ENCODE data around the gene VAPA.
"Not testable (repeated sequence)": the region's sequence is repeated elsewhere in the genome, so short reads cannot be mapped to it uniquely, and the experiment has no call there.

Gene VAPA

DNA sequence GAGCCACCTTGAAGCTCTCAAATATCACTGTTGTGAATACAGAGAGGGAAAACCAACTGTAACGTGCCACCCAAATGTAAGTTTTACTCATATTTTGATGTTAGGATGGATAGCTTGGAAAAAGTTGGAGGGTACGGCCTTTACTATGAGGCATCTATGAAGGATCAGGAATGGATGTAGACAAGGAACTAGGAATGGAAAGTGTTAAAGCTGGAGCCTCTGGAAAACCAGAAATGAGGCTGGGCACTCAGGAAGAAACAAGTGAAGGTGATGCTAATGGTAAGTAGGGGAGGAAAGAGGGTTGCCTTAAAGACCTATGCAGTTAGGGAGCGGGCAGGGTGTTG lies 27.8 kb upstream of the VAPA start:
- DNase-seq, result no peak

DNA sequence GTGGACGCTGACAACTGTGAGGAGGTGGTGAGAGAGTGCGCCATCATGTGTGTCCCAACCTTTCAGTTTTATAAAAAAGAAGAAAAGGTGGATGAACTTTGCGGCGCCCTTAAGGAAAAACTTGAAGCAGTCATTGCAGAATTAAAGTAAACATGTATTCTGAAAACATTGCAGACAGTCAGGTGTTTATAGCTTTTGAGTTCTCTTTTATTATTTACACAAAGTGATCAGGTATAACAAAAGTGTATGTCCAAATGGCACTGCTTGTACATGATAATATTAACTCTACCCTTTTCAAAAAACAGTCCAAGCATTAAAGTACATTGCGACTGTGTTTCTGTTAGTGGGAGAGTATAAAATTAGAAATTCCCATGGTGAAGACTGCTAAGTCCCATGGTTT lies 25.8 kb upstream of the VAPA start:
- DNase-seq, result no peak

DNA sequence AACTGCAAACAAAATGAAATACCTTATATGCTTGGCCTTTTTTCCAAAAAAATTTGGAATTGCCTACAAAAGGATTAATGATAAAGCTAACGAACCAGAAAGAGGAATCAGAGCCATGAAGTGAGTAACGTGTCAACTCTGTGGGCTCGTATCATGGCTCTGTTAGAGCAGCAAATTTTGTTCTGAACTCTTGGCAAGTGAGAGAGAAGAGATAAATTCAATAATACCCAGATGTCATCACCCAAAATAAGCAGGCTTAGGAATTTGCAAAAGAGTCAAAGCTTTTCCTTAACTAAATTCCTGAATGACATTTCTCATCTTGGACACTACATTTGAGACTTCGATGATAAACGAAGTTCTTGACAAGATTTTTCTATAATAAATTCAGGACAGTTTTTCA lies 23.6 kb upstream of the VAPA start:
- DNase-seq, result no peak

DNA sequence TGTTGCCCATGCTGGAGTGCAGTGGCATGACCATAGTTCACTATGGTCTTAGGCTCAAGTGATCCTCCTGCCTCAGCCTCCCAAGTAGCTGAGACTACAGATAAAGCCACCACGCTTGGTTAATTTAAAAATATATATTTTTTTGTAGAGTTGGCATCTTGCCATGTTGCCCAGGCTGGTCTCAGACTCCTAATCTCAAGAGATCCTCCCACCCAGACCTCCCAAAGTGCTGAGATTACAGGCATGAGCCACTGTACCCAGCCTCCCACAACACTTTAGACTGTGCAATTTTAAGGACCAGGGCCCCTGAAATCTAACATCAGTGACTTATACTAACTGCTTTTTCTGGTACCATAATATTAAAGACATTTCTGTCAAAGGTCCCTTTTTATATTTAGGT lies 22.9 kb upstream of the VAPA start:
- no peak for DNase-seq

DNA sequence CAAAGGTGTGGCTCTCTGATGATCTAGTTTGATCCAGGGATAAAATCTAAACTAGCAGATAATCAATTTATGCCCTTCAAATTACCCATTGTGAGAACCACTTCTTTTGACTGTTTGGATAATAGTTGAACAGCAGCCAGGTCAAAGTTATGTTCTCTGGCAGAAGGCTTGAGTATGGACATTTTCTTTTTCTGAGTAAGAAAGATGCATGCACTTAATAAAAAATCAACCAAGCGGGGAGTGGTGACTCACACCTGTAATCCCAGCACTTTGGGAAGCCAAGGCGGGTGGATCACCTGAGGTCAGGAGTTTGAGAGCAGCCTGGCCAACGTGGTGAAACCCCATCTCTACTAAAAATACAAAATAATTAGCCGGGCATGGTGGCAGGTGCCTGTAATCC lies 22.3 kb upstream of the VAPA start:
- DNase-seq, result not testable (repeated sequence)

DNA sequence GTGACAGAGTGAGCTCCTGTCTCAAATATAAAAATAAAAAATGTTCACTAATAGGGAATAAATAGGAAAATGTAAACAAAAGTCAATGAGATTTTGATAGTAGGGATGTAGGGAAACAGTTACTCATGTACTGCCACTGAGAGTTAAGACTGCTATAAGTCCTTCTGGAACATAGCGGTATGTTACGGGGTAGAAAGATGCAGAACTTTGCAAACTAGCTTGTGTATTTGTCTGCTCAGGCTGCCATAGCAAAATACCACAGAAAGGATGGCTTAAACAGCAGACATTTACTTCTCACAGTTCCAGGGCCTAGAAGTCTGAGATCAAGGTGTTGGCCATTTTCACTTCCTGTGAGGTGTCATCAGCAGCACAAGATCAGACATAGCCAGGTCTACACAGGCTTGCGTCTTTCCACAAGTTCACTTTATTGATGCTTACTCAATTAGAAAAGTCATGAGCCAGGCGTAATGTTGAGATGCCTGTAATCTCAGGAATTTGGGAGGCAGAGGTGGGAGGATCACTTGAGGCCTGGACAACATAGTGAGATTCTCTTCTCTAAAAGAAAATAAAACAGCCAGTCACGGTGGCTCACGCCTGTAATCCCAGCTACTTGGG lies 19.3 kb upstream of the VAPA start:
- no peak for DNase-seq

DNA sequence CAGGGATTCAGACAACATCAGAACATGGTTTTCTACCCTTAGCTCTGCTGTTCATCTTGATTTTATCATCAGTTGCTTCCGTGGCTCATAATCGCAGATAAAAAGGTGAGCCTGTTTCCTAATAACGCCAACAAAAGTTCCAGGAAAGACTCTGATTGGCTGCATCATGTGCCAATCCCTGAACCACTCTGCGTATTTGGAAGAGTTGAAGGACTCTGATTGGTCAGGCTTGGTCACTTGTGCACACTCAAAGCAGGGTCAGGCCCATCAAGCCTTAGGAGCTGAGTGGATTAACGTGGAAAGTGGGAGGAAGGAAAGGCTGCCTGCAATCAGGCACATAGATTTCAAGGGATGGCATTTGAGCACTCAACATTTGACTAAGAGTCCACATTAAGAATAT lies 16.7 kb upstream of the VAPA start:
- no peak for DNase-seq

DNA sequence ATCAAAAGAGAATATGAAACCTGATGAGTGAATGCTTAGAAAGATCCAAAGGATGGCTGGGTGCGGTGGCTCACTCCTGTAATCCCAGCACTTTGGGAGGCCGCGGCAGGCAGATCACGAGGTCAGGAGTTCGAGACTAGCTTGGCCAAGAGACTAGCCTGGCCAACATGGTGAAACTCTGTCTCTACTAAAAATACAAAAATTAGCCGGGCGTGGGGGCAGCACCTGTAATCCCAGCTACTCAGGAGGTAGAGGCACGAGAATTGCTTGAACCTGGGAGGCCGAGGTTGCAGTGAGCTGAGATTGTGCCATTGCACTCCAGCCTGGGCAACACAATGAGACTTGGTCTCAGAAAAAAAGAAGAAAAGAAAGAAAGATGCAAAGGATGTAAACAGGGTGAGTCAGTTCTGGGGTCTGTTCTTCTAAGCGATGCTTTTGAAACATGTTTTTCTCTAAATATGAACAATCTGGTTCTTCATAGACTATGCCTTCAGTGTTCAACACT lies 16.0 kb upstream of the VAPA start:
- DNase-seq, result not testable (repeated sequence)

DNA sequence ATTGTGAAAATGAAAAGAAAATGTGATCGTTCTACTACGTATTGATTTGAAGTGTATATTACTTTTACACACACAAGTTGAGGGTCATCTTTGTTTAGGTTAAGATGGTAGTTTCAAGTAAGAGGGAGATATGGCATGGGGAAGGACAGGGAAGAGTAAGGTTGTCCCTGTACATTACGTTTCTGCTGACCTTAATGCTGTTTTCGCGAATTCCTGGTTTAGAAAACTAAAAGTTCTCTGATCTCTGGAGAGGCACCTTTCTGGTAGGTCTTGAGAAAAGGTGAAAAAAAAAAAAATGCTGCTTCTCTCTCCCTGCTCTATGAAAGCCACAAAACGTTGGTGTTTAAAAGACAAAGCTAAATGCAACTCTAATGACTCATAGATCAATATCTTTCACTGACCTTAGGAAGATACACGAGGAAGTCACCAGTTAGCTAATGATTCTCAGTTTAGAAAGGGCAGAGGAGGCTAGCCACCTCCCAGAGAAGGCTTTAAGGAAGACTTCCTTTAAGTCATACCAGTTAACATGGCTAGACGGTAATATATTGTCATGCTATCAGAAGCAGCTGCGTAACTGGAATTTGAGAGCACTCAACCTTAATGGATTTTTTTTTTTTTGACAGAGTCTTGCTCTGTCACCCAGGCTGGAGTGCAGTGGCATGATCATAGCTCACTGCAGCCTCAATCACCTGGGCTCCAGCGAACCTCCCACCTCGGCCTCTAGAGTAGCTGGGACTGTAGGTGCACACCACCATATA lies 14.8 kb upstream of the VAPA start:
- DNase-seq, result no peak

DNA sequence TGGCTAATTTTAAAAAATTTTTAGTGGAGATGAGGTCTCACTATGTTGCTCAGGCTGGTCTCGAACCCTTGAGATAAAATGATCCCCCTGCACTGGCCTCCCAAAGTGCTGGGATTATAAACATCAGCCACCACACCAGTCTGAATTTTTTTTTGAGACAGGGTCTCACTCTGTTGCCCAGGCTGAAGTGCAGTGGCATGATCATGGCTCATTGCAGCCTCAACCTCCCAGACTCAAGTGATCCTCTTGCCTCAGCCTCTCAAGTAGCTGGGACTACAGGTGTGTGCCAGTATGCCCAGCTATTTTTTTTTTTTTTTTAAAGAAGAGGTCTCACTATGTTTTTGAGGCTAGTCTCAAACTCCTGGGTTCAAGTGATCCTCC lies 14.3 kb upstream of the VAPA start:
- DNase-seq, result not testable (repeated sequence)

DNA sequence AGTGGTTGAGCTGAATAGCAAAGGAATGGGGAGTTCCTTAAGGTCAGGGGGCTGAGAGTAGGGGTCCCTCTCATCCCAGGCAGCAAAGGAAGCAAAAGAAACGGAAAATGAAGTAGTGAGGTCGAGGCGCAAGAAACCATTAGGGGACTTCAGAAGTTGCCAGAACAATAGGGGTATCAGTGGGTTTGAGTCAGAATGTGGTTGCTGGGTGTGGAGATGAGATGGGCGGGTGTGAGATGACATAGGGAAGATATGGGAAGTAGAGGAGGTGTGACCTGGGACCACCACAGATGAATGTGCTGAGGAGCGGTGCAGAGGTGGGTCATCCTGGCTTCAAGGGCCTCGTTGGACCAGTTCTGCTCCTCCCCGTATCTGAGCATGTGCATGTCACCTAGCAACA lies 13.1 kb upstream of the VAPA start:
- no peak for DNase-seq

DNA sequence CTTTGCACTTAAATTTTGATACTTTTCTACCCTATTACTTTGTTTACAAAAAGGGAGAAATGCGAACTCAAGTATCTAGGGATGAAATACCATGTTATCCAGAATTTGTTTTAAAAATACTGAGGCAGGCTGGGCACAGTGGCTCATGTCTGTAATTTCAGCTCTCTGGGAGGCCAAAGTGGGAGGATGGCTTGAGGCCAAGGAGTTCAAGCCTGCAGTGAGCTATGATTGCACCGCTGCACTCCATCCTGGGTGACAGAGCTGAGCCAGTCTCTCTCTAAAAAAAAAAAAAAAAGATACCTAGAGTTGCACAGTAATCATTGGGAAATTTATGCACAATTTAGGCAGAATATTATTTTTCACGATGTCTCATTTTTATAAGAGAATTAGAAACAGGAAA lies 12.4 kb upstream of the VAPA start:
- no peak for DNase-seq

DNA sequence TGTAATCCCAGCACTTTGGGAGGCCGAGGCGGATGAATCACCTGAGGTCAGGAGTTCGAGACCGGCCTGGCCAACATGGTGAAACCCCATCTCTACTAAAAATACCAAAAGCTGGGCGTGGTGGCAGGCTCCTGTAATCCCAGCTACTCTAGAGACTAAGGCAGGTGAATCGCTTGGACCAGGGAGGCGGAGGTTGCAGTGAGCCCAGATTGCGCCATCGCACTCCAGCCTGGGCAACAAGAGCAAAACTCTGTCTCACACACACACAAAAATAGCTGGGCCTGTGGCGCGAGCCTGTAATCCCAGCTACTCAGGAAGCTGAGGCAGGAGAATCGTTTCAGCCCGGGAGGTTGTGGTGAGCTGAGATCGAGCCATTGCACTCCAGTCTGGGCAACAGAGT lies 11.6 kb upstream of the VAPA start:
- DNase-seq, result not testable (repeated sequence)

DNA sequence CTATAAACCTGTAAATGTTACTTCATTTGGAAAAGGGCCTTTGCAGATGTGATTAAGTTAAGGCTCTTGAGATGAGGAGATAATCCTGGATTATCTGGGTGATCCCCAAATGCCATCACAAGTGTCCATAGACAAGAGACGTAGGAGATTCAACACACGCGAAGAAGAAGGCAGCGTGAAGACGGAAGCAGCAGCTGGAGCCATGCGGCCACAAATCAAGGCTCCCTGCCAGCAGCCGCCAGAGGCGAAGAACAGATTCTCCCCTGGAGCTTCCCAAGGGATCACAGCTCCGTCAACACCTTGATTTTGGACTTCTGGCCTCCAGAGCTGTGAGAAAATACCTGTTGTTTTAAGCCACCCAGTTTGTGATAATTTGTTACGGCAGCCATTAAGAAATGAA lies 11.0 kb upstream of the VAPA start:
- no peak for DNase-seq

DNA sequence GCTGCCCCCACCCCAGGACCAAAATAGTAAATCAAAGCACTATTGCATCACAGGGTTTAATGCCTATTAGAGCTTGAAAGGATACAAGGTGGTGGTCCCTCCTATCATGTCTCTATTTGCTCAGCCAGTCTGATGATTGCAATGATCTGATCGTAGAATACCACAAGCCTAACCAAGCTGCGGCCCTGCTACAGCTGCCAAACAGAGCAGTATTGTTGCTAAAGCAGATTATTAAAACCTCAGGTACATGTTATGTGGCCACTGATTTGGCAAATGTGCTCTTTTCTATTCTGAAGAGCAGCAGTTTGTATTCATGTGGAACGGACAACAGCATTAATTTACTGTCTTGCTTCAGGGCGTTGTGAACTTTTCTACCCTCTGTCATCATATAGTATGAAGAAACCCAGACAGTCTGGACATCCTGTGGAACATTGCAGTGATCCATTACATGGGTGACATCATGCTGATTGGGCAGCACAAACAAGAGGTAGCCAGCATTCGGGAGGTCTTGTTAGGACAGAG lies 8.4 kb upstream of the VAPA start:
- DNase-seq, result no peak

DNA sequence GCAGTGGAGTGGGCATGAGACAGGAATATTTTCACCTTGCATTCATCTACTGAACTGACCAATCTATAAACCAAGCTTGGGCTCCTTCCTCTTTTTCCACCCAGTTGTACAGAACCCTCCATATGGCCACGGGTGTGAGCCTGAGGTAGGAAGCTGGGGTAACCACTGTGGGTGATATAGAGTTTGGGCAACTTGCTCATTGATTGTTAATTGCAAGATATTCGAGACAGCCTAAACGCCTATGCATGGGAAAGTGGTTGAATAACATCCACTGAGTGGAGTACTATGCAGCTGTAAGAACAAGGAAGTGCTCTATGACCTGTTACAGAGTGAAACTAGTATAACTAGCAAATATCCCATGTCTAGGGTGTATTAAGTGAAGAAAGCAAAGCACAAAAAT lies 7.3 kb upstream of the VAPA start:
- no peak for DNase-seq

DNA sequence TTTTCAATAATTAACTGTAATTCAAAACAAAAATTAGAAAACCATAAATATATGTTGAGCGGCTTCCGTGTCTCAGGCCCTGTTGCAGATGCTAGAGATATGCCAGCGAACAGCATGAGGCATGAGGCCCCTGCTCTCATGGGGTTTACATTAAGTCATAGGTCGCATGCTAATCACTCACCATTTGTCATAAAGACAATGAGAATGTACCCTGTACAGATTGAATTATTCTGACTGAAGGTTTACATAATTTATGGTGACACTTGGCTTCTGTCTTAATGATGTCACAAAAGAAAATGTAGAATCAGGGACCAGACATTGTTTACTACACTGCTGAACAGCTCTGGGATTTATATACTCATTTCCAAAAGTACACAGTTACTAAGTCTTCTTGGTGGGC lies 5.9 kb upstream of the VAPA start:
- DNase-seq, result no peak

DNA sequence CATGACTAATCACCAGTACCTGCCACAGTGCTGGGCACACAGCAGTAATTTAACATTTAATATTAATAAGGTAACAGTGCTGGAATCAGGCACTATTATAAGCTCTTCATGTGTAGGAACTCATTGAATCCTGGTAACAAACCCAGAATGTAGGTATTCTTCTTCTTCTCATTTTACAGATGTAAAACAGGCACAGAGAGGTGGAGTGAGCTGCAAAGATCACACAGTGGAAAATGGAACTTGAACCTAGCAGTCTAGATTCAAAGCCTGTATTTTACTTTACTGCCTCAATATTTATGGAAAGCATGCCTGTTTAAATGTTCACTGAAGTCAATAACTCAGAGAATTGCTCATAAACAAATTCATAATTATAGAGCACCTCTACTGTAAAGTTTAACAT lies 3.7 kb upstream of the VAPA start:
- no peak for DNase-seq

DNA sequence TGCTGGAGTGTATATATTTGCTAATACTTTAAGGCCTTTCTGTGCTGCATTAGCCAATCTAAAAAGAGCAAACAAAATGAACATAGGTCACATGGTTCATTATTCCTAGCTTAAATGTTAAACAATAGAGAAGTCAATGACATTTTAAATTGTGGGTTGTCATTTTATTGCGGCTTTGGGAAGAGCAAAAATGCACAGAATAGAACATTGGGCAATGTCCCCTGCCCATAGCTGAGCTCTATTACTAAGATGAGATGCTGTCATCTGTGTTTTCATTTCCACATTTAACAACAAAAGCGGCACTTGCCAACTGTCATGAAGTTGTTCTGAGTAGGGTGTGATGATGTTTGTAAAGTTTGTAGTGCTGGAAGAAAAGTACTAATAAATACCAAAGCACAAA lies 3.2 kb upstream of the VAPA start:
- DNase-seq, result no peak

DNA sequence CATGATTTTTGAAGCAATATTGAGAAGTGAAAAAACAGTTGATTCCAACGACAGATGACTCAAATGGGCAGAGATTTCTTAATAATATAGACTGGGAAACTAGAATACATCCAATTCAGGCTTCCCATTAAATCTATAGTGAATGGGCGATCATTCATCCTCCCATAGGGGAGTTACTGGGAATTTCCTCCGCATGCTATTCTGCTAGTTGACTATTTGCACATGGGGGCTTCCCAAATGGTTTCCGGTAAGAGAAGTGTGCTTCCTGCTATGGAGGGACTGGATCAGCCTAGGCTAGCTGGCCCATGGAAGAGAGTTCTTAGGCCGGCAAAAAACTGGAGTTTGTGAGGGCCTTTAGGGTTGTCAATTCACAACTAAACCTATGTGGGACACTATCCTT lies 2.6 kb upstream of the VAPA start:
- no peak for DNase-seq

DNA sequence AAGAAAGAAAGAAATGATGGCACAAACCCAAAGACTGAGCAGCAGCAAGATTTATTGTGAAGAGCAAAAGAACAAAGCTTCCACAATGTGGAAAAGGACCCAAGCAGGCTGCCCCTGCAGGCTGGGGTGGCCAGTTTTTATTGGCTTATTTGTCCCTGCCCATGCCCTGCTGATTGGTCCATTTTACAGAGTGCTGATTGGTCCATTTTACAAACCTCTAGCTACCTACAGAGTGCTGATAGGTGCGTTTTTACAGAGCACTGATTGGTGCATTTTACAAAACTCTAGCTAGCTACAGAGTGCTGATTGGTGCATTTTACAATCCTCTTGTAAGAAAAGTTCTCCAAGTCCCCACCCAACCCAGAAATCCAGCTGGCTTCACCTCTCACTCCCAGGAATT lies 1.5 kb upstream of the VAPA start:
- not testable (repeated sequence) for DNase-seq

DNA sequence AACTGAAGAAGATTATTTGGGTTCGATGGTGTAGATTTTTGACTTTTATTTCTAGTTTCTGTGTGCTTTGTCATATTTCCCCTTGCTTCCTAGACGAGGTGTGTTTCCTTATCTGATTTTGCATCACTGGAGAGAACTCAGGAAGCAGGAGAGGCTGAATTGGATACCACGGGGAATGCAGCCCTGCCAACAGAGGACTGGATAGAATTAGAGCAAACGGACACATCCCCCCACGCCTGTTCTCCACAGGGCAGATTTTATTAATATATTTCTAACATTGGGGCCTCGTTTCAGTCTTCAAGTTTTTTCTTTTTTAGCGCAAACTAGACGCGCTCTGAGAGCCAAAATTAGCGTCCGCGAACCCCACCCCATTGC lies 678 bp upstream of the VAPA start:
- peak; percentile 76 for DNase-seq

DNA sequence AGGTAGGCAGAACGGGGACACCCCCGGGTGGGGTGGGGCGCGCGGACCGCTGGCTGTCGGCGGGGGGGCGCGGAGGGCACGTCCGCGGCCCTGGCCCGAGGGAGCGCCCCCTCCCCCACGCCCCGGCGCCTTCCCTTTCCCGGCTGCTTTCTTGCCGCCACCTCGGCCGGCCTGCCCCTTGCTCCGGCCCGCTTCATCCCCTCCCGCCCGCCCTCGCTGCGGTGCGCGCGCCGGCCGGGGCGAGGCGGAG lies 443 bp downstream of the VAPA start:
- DNase-seq, result no peak

DNA sequence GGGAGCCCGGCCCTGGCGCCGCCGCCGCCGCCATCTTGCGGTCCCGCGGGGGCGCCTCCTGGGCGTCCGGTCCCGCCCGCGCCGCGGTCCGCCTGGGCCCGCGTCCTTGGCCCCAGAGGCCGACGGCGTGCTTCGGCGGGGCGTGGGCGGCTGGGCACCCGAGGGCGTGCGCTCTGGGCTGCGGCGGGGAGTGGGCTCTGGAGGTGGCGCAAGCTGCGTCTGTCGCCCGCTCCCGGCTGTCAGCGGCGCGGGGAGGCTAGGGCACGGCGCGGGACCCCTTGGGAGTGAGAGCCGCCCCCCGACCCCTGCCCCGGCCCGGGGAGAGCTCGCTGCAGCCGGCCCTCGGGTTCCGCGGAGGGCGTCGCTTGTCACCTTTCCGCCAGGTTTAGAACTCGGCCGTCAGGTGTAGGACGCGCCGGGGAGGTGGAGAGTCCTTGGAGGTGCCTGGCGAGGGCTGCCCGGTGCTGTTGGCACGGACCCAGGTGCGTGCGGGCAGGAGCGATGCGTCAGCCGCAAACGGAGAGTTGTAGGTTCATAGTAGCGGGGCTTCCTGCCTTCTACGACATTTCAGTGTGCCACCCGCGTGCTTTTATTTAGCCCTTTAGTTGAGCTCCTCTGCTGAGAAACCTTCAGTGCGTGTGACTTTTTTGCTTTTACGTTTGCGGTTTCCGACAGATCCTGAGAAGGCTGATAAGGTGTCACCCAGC lies 921 bp downstream of the VAPA start:
- DNase-seq, result peak; percentile 9

Measured in DMS79 treated with DMSO at 0.1 percent for 48 hours (cell line).